IgD-negative memory B cell (primary cell): ENCODE data around the gene GPD1L. TPM values are rescaled to one million over a fixed set of nuclear protein-coding genes. Genes with fewer than 3 reads are reported as not detected.
"Not testable (repeated sequence)": the region's sequence is repeated elsewhere in the genome, so short reads cannot be mapped to it uniquely, and the experiment has no call there.

Experiments used
- H3K27ac Mint-ChIP-seq, 3 donors: one replicate each; pipeline ENCODE4 v1.8.0; 2020 to 2022; ENCODE audit warnings: mild to moderate bottlenecking in 3 of 3, mixed read lengths in 3 of 3, moderate library complexity in 1 of 3
- H3K27me3 Mint-ChIP-seq: one replicate; pipeline ENCODE4 v1.8.0; 2021; ENCODE audit warnings: mixed read lengths
- H3K36me3 Mint-ChIP-seq: one replicate; pipeline ENCODE4 v1.8.0; 2020; ENCODE audit warnings: mild to moderate bottlenecking, mixed read lengths
- H3K4me1 Mint-ChIP-seq, 3 donors: one replicate each; pipeline ENCODE4 v1.8.0; 2020 to 2022; ENCODE audit warnings: mixed read lengths in 3 of 3, mild to moderate bottlenecking in 1 of 3
- H3K4me3 Mint-ChIP-seq, 4 donors: one replicate each; pipeline ENCODE4 v1.8.0; 2020 to 2022; ENCODE audit warnings: mild to moderate bottlenecking in 4 of 4, mixed read lengths in 4 of 4, moderate library complexity in 3 of 4
- H3K9me3 Mint-ChIP-seq, 3 donors: one replicate each; pipeline ENCODE4 v1.8.0; 2020 to 2021; ENCODE audit warnings: mixed read lengths in 3 of 3, mild to moderate bottlenecking in 1 of 3
- polyA plus RNA-seq: library from polyadenylated mRNA; unstranded; fragments of 300-500 nt; fragmentation: Illumina TruSeq; gene quantifications from one replicate; pipeline ENCODE4 v1.2.3, GENCODE V29; 2021

Gene GPD1L
- polyA plus RNA-seq, 1 donor from 2014 or later = 6.0 TPM

DNA sequence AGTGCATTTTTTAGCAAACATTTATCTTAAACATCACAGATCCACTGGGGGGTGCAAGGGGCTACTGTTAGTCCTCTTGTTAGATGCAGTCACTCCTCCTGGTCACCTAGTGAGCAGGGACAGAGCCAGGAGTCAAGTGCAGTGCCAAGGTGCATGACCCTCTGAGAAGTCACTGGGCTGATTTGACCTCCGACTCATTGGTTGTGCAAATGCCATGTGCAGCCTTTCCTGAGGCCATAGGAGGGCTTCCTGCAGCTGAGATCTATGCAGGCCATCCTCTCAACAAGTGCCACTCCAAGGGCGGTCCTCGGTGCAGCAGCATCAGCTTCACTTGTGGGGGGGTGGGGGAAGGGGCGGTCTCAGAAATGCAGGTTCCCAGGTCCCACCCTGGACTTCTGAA, 60.2 kb downstream of the GPD1L start:
- no peak overlapping the region for H3K27ac Mint-ChIP-seq
- H3K36me3 Mint-ChIP-seq = peaks cover 16% of the 10 kb centered on the region
- no peak overlapping the region for H3K4me3 Mint-ChIP-seq
- no peaks in the 10 kb centered on the region for H3K27me3 Mint-ChIP-seq
- H3K4me1 Mint-ChIP-seq = no peaks in the 10 kb centered on the region
- peaks cover under 1 to 2% (median 1%) of the 10 kb centered on the region in 3 donors for H3K9me3 Mint-ChIP-seq

DNA sequence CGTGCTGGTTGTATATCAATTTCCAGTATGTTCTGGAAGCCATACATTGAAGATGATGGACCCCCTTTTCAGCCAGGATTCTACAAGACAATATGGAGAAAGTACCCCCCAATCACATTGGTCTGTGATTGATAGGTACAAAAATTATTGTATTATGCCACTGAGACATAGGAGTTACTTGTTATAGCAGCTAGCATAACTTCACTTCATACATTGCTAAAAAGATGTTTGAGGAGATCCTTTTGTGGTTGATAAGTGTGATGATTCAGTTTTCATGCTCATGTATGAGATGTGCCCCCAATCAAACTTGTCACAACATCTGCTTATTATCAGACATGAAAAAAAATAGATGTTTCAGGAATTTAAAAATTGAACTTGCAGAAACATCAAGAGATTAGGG, 66.0 kb downstream of the GPD1L start:
- Mint-ChIP-seq H3K27me3 (peaks cover 2% of the 10 kb centered on the region), H3K4me1 (peaks cover 3 to 6% (median 3%) of the 10 kb centered on the region in 3 donors), H3K9me3 (peaks cover 6 to 10% (median 6%) of the 10 kb centered on the region in 3 donors), H3K27ac (no peak overlapping the region), H3K36me3 (peaks cover 17% of the 10 kb centered on the region), H3K4me3 (no peak overlapping the region)

DNA sequence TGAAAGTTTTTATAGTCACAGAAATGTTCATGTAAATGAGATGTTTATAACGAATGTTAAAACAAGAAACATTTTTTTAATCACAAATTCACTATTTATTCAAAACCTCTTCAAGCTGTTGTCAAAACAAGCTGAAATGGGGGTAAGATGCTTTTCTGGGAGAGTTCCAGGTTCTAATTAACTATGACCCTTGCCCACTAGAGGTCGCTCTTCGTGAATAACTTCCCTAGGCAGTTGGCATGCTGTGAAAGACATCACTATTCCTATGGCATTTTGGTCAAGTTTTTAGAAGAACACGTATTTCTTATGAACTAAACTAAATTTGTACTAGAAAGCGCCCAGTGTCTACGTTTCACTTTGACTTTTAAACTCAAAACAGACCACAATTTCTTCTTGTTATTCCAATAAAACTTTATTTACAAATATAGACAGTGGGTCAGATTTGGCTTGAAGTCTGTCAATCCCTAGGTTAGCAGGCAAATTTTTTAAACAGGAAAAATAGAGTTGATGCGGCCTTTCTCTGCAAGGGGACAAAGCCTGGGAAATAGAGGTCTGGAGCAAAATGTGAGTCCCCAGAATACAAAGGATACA, 69.3 kb downstream of the GPD1L start:
- H3K27ac Mint-ChIP-seq = no peak overlapping the region
- H3K36me3 Mint-ChIP-seq = peaks cover 8% of the 10 kb centered on the region
- peaks cover 4 to 13% (median 4%) of the 10 kb centered on the region in 3 donors for H3K4me1 Mint-ChIP-seq

DNA sequence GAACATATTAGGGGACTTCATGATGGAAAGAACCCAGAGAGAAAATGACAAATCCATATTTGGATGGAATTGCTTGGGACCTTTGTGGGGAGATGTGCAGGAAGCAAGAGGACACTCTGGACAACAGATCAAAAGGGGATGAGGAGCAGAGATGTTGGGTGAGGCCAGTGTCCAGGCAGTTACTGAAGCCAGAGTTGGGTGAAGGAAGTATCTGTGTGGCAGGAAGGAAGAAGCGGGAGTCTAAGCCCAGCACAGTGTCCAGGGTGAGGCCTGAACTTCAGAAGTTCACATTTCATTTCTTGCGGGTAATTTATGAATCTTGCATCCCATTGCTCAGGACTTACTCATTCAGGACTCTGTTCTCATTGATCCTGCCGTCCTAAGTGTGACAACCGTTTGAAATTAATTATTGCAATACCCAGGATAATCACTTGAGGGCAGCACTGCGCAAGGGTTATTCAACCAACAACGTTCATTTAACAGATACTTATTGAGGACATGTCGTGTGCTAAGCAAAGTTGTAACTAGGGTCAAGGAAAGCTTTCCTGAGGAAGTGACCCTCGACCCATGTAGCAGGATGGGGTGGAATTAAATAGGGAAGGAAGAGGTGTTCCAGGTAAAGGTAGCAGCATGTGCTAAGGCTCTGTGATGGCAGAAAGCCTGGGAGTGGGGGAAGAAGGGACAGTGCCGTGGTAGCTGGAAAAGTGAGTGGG, 70.7 kb downstream of the GPD1L start:
- H3K27me3 Mint-ChIP-seq = peaks cover 9% of the 10 kb centered on the region
- H3K4me3 Mint-ChIP-seq = no peak overlapping the region
- peaks cover 4 to 13% (median 4%) of the 10 kb centered on the region in 3 donors for H3K4me1 Mint-ChIP-seq
- peaks cover 1% of the 10 kb centered on the region for H3K36me3 Mint-ChIP-seq
- H3K27ac Mint-ChIP-seq = no peak overlapping the region
- peaks cover 3 to 5% (median 3%) of the 10 kb centered on the region in 3 donors for H3K9me3 Mint-ChIP-seq

More for the DNA sequence above, 69.3 kb downstream of the GPD1L start:
- H3K4me3 Mint-ChIP-seq = no peak overlapping the region
- peaks cover 9% of the 10 kb centered on the region for H3K27me3 Mint-ChIP-seq
- peaks cover 3 to 10% (median 6%) of the 10 kb centered on the region in 3 donors for H3K9me3 Mint-ChIP-seq

DNA sequence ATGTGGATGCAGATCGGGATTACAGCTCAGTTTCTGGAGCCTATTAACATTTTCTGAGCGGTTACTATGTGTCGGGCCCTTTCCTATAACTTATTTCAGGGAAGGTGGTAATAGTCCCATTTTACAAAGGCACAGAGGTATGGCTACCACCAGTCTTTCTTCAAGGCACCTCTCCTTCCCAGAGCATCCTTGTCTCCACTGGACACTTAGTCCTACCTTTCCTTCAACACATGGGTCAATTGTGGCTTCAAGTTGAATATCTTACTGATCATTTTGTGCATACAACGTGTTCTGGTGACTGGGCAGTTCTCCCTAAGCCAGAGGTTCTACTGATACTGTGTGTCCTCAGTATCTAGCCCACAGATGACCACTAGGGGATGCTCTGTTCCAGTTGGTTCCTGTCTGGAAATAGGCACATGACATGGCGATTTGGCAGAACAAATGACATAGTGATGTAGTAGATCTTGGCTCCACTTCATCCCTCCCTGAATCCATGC, 71.3 kb downstream of the GPD1L start:
- H3K27ac Mint-ChIP-seq = no peak overlapping the region

DNA sequence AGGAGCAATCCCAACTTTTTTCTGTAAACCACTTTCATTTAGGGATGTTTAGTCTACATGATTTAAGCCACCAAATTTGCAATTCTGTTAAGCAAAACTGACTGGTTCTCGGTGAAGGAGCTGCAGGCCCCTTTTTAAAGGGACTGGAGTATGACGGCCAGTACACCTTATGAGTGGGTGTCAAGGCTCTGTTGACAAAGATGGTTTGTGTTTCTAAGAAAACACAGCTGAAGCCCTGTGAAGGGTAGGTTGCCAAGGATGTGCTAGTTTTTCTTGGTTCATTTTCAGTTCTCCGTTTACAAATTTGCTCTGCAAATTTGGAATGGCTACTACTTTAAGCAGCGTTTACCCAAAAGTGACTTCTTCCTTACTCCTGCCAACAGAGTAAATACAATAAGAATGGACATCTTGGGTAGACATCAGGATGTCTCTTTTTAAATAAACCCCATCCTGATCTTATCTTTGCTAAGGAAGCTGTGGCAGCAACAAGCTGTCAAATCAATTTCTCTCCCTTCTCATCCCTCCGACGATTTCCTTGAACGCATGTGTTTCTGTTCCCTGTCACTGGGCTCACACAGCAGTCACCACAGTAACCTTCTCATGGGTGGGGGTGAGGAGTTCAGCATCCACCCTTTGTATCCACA, 73.8 kb downstream of the GPD1L start:
- Mint-ChIP-seq H3K27me3 (peaks cover 10% of the 10 kb centered on the region), H3K4me3 (no peak overlapping the region), H3K36me3 (no peaks in the 10 kb centered on the region), H3K27ac (no peak overlapping the region), H3K4me1 (peaks cover 4 to 13% (median 4%) of the 10 kb centered on the region in 3 donors), H3K9me3 (no peaks in the 10 kb centered on the region)

More for the DNA sequence above, 71.3 kb downstream of the GPD1L start:
- H3K9me3 Mint-ChIP-seq = no peaks in the 10 kb centered on the region
- H3K27me3 Mint-ChIP-seq = peaks cover 9% of the 10 kb centered on the region
- H3K36me3 Mint-ChIP-seq = peaks cover 1% of the 10 kb centered on the region
- H3K4me1 Mint-ChIP-seq = peaks cover 4 to 13% (median 4%) of the 10 kb centered on the region in 3 donors
- no peak overlapping the region for H3K4me3 Mint-ChIP-seq

DNA sequence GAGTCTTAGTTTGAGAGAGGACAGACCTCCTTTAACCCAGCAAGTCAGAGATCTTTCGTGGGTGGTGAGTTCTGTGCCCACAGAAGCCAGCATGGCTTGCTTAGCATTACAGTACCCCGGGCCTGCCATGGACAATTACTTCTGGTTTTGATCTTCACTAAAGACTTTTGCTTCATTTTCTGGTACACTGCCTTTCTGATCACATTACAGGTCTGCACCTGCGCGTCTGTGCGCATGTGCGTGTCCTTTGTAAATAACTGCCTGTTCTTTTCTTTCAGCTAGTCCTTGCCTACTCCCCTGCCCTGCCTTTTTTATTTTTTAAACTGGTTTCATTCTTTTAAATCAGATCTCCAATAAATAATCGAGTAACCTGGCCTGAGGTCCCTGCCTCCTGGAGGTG, 74.9 kb downstream of the GPD1L start:
- no peaks in the 10 kb centered on the region for H3K9me3 Mint-ChIP-seq
- H3K4me3 Mint-ChIP-seq = peak overlapping the region in 1 of 4 donors; percentile 14
- peaks cover 11% of the 10 kb centered on the region for H3K27me3 Mint-ChIP-seq
- H3K36me3 Mint-ChIP-seq = no peaks in the 10 kb centered on the region
- no peak overlapping the region for H3K27ac Mint-ChIP-seq
- H3K4me1 Mint-ChIP-seq = peaks cover 4 to 13% (median 4%) of the 10 kb centered on the region in 3 donors

DNA sequence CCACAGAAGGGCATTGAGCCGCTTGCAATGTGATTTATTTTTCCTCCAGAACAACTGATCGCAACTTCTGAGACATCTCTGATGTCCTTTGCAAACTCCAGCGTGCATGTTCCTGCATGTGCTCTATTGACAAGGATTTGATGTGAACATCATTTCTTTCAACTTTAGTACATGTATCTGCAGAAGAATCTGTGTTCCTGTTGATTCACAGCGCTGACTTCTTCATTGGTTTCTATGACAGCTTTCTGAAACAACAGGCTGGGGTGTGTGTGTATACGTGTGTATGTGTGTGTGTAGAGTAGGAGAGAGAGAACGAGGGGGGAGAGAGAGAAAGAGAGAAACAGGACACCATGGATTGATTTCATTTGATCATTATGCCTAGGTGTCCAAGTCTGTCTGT, 75.4 kb downstream of the GPD1L start:
- Mint-ChIP-seq H3K9me3 (no peaks in the 10 kb centered on the region), H3K36me3 (no peaks in the 10 kb centered on the region), H3K27me3 (peaks cover 12% of the 10 kb centered on the region), H3K4me3 (peak overlapping the region in 1 of 4 donors; percentile 14), H3K4me1 (peaks cover 4 to 13% (median 4%) of the 10 kb centered on the region in 3 donors), H3K27ac (no peak overlapping the region)

DNA sequence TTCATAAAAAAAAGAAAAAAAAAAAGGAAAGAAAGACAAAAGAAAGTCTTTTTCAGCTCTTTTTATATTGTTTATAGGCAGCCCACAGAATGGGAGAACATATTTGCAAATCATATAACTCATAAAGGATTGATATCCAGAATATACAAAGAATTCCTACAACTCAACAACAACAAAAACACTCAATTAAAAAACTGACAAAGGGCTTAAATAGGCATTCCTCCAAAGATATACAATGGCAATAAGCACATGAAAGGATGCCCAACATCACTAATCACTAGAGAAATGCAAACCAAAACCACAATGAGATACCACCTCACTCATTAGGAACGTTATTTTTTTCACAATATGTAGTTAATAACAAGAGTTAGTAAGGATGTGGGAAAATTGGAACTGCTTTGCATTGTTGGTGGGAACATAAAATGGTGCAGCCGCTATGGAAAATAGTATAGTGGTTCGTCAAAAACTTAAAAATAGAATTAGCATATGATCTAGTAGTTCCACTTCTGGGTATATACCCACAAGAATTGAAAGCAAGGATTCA, 77.8 kb downstream of the GPD1L start:
- H3K36me3 Mint-ChIP-seq = no peaks in the 10 kb centered on the region
- no peaks in the 10 kb centered on the region for H3K4me1 Mint-ChIP-seq

DNA sequence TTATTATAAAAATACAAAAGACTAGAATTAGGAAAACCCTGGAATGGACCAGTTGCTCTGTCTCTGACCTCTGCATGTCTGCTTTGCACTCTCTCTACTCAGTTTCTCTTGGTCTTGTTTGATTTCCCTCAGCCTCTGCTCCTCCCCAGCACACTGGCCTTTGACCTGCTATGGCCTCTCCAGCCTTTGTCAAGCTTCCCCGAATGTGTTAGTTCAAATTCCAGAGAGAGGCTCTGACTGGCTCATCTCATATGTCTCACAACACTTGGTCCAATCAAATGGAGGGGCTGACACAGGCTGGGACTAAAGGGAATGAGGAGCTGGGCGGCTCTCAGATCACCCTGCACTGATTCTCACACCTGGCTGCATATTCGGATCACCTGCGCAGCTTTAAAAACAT, 79.7 kb downstream of the GPD1L start:
- Mint-ChIP-seq H3K27me3 (peaks cover 9% of the 10 kb centered on the region), H3K4me1 (no peaks in the 10 kb centered on the region), H3K27ac (no peak overlapping the region), H3K4me3 (no peak overlapping the region), H3K9me3 (no peaks in the 10 kb centered on the region), H3K36me3 (no peaks in the 10 kb centered on the region)

More for the DNA sequence above, 77.8 kb downstream of the GPD1L start:
- no peak overlapping the region for H3K4me3 Mint-ChIP-seq
- H3K9me3 Mint-ChIP-seq = no peaks in the 10 kb centered on the region
- H3K27me3 Mint-ChIP-seq = peaks cover 10% of the 10 kb centered on the region
- H3K27ac Mint-ChIP-seq = no peak overlapping the region

DNA sequence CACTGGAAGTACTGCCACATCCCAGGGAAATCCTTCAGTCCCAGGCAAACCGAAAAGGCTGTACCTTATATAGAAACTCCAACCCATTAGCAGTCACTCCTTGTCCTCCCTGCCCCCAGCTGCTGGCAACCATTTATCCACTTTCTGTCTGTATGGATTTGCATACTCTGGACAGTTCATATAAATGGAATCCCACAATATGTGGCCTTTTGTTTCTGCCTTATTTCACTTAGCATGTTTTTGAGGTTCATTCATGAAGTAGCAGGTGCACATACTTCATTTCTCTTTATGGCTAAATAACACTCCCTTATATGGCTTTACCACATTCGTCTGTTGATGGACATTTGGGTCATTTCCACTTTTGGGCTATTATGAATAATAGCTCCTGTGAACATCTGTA, 80.5 kb downstream of the GPD1L start:
- H3K27me3 Mint-ChIP-seq = peaks cover 12% of the 10 kb centered on the region
- H3K9me3 Mint-ChIP-seq = no peaks in the 10 kb centered on the region
- H3K4me1 Mint-ChIP-seq = no peaks in the 10 kb centered on the region
- peak overlapping the region in 1 of 3 donors; percentile 55 for H3K27ac Mint-ChIP-seq
- H3K36me3 Mint-ChIP-seq = no peaks in the 10 kb centered on the region
- H3K4me3 Mint-ChIP-seq = no peak overlapping the region

DNA sequence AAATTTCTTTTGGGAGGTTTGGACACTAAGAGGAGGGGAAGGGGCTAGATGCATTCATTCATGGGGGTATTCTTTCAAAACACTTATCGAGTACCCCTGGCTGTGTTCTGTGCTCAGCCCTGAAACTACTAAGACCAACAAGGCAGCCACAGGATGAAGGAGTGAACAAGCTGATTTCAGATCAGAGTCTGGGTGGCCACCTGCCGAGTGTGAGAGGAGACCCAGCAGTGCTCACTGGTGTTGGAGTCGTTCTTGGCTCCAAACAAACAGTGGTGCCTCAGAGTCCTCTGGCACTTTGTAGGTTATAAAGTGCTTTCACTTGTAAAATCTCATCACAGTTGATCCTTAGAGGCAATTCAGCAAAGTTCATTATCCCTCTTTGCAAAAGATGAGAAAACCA, 83.3 kb downstream of the GPD1L start:
- no peaks in the 10 kb centered on the region for H3K4me1 Mint-ChIP-seq
- peaks cover 11% of the 10 kb centered on the region for H3K27me3 Mint-ChIP-seq
- peaks cover 1% of the 10 kb centered on the region for H3K36me3 Mint-ChIP-seq
- no peak overlapping the region for H3K27ac Mint-ChIP-seq
- H3K4me3 Mint-ChIP-seq = no peak overlapping the region
- H3K9me3 Mint-ChIP-seq = no peaks in the 10 kb centered on the region

DNA sequence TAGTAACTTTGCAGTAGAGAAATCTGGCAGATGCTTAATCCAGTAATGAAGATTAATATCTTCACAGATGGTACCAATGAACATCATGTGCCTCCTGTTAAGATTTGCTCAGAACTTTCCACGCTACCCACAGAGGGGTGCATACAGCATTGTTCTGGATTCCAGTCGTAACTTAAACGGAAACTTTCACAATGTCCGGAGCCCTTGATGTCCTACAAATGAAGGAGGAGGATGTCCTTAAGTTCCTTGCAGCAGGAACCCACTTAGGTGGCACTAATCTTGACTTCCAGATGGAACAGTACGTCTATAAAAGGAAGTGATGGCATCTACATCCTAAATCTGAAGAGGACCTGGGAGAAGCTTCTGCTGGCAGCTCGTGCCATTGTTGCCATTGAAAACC, 84.1 kb downstream of the GPD1L start:
- not testable (repeated sequence) for H3K4me3 Mint-ChIP-seq, H3K27ac Mint-ChIP-seq, H3K4me1 Mint-ChIP-seq, H3K36me3 Mint-ChIP-seq, H3K9me3 Mint-ChIP-seq
- H3K27me3 Mint-ChIP-seq = peaks cover 12% of the 10 kb centered on the region

DNA sequence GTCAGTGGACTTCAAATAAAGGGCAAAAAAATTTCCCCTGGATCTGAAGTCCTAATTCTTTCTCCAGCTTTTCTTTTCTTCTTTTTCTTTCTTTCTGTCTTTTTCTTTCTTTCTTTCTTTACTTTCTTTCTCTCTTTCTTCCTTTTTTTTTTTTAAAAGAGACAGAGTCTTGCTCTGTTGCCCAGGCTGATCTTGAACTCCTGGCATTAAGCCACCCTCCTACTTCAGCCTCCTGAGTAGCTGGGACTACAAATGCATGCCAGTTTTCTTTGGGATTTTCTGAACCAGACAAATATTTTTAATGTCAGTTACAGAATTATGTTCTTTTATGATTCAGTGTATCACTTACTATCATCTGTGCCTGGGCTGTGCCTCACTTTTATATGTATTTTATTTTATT, 86.7 kb downstream of the GPD1L start:
- peaks cover 13% of the 10 kb centered on the region for H3K27me3 Mint-ChIP-seq
- no peaks in the 10 kb centered on the region for H3K9me3 Mint-ChIP-seq
- no peaks in the 10 kb centered on the region for H3K4me1 Mint-ChIP-seq
- H3K27ac Mint-ChIP-seq = no peak overlapping the region
- no peak overlapping the region for H3K4me3 Mint-ChIP-seq
- peaks cover 1% of the 10 kb centered on the region for H3K36me3 Mint-ChIP-seq

DNA sequence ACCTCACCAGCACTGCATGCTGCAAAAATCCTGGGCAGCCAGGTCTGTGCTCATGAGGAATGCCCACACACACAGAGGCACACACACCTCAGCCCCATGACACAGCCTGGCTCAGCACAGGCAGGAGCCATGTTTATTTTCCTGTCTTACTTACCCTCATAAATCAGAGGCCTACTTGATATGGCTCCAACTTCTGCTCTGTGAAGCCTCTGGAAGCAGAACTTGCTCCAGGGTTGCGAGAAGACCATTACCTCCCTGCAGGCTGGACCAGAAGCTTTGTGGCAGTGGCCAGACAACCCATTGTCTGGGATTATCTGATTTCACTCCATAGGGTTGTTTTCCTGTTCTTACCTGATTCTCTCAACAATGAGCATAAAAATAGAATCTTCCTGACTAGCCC, 88.2 kb downstream of the GPD1L start:
- no peak overlapping the region for H3K27ac Mint-ChIP-seq
- H3K4me1 Mint-ChIP-seq = no peaks in the 10 kb centered on the region
- peaks cover 0 to 2% (median 0%) of the 10 kb centered on the region in 3 donors for H3K9me3 Mint-ChIP-seq
- H3K36me3 Mint-ChIP-seq = peaks cover 1% of the 10 kb centered on the region
- no peak overlapping the region for H3K4me3 Mint-ChIP-seq
- H3K27me3 Mint-ChIP-seq = peaks cover 13% of the 10 kb centered on the region
